ENCODE measurements around the gene HTRA1.

DNA sequence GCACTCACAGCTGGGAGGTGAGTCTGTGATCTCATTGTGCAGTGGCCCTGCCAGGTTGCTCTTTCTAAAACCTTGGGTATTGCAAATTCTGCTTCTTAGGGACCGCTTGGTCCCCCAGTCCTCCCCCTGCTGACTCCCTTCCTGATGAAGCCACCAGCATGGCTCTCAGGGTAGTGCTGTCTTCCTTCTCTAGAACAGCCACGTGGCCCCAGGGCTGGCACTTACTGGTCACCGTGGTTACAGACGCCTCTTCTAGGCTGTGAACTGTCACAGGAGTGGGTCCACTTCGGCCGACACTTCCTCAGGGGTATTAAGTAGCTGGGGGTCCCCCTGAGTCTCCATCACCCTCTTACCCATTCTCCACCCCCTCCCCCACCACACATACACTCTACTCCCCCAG lies 2.7 kb upstream of the HTRA1 start:
- TF ChIP-seq POLR2AphosphoS5 (IDR thresholded peaks at IDR 0.05; ENCODE audit: low read depth, low read length): no peak
- TF ChIP-seq, protein P1, sequence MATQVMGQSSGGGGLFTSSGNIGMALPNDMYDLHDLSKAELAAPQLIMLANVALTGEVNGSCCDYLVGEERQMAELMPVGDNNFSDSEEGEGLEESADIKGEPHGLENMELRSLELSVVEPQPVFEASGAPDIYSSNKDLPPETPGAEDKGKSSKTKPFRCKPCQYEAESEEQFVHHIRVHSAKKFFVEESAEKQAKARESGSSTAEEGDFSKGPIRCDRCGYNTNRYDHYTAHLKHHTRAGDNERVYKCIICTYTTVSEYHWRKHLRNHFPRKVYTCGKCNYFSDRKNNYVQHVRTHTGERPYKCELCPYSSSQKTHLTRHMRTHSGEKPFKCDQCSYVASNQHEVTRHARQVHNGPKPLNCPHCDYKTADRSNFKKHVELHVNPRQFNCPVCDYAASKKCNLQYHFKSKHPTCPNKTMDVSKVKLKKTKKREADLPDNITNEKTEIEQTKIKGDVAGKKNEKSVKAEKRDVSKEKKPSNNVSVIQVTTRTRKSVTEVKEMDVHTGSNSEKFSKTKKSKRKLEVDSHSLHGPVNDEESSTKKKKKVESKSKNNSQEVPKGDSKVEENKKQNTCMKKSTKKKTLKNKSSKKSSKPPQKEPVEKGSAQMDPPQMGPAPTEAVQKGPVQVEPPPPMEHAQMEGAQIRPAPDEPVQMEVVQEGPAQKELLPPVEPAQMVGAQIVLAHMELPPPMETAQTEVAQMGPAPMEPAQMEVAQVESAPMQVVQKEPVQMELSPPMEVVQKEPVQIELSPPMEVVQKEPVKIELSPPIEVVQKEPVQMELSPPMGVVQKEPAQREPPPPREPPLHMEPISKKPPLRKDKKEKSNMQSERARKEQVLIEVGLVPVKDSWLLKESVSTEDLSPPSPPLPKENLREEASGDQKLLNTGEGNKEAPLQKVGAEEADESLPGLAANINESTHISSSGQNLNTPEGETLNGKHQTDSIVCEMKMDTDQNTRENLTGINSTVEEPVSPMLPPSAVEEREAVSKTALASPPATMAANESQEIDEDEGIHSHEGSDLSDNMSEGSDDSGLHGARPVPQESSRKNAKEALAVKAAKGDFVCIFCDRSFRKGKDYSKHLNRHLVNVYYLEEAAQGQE (IDR thresholded peaks at IDR 0.05; ENCODE audit: insufficient read depth in 1 of 2, low read depth in 2 of 2, low read length in 2 of 2): no peak
- no peak for TF ChIP-seq SIN3A (IDR thresholded peaks at IDR 0.05; ENCODE audit: borderline replicate concordance, insufficient read depth, low read length)

All from PFSK-1 (cell line).